H1 (cell line): ENCODE results near the gene ZNF618. TPM values are rescaled to one million over a fixed set of nuclear protein-coding genes. Genes with fewer than 3 reads are reported as not detected.

Experiments
- ATF2 ChIP-seq: IDR thresholded peaks from 2 replicates; pipeline ENCODE4 v1.6.1; 2012; ENCODE audit warnings: low read length, inconsistent platforms
- BRCA1 ChIP-seq: IDR thresholded peaks from 2 replicates; pipeline ENCODE4 v1.6.1; 2012; ENCODE audit warnings: low read depth, low read length, improper control_type of control experiment
- CBX8 ChIP-seq: fragments of 300-800, 300-1000 bp; sonication (generic); IDR thresholded peaks from 2 replicates; pipeline ENCODE4 v1.7.1; 2016; ENCODE audit warnings: low read depth, low read length, borderline replicate concordance
- CEBPB ChIP-seq: IDR thresholded peaks from 2 replicates; pipeline ENCODE4 v1.6.1; 2012; ENCODE audit warnings: low read depth, low read length
- NANOG ChIP-seq: IDR thresholded peaks from 2 replicates; pipeline ENCODE4 v1.6.1; 2011; ENCODE audit warnings: low read length, low read depth, mild to moderate bottlenecking, inconsistent platforms; ENCODE audit not compliant: insufficient read depth, poor library complexity, severe bottlenecking
- SIN3A ChIP-seq, 2 experiments: IDR thresholded peaks in 1 of 2; conservative IDR thresholded peaks in 1 of 2; 2 replicates each; pipeline ENCODE4 v1.6.1; 2011 to 2012; ENCODE audit warnings: low read length in 2 of 2, improper control_type of control experiment in 1 of 2, low read depth in 1 of 2, mild to moderate bottlenecking in 1 of 2
- SRF ChIP-seq: IDR thresholded peaks from 2 replicates; pipeline ENCODE4 v1.6.1; 2011; ENCODE audit warnings: mild to moderate bottlenecking, low read depth, low read length, moderate library complexity
- polyA plus RNA-seq, 7 experiments: library from polyadenylated mRNA; depleted of rRNA in 3 of 7; stranded (reverse) in 5 of 7; unstranded in 2 of 7; fragments of >200 nt in 5 of 7; fragments of 200-250 nt in 2 of 7; gene quantifications; 1 replicate in 5 of 7; 2 replicates in 1 of 7; 4 replicates in 1 of 7; pipeline versions ENCODE4 v1.2.1 to v1.2.3, GENCODE V29; 2011 to 2013; ENCODE audit warnings: missing spikeins in 2 of 7, mixed read lengths in 2 of 7
- total RNA-seq: library from RNA; stranded (reverse); fragmentation: NEBNext Ultra II Directional; extraction: Animal tissue kit (Norgen Biotek cat#: 25700); gene quantifications from 2 replicates; pipeline ENCODE4 v1.2.1, GENCODE V29; 2021

Gene ZNF618
- total and polyA plus RNA-seq, 2 of the 8 experiments (the other 6 are each of a cell fraction or from before 2014, with no cell fraction given), result 9.6 to 28.5 TPM

DNA sequence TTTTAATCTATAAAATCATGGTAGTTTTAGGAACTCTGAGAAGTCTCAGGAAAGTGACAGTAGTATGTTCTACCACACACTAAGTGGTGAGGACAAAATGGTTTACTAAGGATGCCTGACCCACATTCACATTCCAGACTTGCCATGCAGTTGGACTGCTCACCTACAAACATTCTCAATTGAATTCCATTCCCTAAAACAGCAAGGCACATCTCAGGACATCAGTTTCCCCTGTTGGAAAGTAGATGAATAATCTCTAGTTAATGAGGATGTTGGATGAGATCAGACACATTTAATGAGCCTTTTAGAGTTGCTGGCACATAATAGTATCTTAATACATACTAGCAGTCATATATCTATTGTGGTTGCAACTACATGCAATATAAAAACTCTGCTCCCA lies 76.6 kb downstream of the ZNF618 start (continued):
- TF ChIP-seq ATF2, result no peak
- TF ChIP-seq NANOG, result no peak
- no peak for TF ChIP-seq SIN3A (conservative IDR thresholded peaks at IDR 0.05 in 1 of 2, IDR thresholded peaks at IDR 0.05 in 1 of 2; ENCODE audit: low read depth in 1 of 2, low read length in 2 of 2)
- TF ChIP-seq BRCA1, result no peak
- TF ChIP-seq CEBPB, result no peak
- TF ChIP-seq SRF, result no peak
- no peak for TF ChIP-seq CBX8
